Peyer's patch (tissue), 4 donors: Measurements from ENCODE around the gene SYCP2L.

Source experiments
- POLR2A ChIP-seq, 2 donors: fragments of 450-650 bp; IDR thresholded peaks; one replicate each; pipeline ENCODE4 v1.5.1; 2017; ENCODE audit warnings: antibody characterized with exemption in 2 of 2, mild to moderate bottlenecking in 2 of 2, moderate library complexity in 2 of 2
- TF ChIP-seq, protein P1 (sequence below), 6 experiments: fragments of 450-650 bp in 4 of 6; fragments of 200-600 bp in 2 of 6; sonication (generic) in 1 of 6; IDR thresholded peaks; one replicate each; pipeline ENCODE4 v1.5.1; 2017 to 2019; ENCODE audit warnings: antibody characterized with exemption in 6 of 6, mild to moderate bottlenecking in 3 of 6, moderate library complexity in 1 of 6

DNA sequence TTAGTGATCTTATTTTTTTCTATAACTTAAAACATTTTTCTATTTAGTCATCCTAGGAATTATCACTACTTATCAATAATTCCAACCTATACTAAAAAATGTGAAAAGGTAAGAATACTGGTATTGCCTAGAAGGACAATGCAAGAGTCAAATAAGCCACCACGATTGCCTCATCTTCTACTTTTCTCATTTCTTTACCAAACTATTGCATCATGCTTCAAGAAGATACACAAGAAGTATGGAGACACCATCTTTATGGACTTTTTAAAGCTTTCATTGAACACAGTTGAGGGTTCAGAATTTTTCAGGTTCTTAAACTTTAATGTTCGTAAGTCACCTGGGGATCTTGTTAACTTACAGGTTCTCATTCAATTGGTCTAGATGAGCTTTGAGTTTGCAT lies 131.4 kb downstream of the SYCP2L start:
- TF ChIP-seq, protein P1, sequence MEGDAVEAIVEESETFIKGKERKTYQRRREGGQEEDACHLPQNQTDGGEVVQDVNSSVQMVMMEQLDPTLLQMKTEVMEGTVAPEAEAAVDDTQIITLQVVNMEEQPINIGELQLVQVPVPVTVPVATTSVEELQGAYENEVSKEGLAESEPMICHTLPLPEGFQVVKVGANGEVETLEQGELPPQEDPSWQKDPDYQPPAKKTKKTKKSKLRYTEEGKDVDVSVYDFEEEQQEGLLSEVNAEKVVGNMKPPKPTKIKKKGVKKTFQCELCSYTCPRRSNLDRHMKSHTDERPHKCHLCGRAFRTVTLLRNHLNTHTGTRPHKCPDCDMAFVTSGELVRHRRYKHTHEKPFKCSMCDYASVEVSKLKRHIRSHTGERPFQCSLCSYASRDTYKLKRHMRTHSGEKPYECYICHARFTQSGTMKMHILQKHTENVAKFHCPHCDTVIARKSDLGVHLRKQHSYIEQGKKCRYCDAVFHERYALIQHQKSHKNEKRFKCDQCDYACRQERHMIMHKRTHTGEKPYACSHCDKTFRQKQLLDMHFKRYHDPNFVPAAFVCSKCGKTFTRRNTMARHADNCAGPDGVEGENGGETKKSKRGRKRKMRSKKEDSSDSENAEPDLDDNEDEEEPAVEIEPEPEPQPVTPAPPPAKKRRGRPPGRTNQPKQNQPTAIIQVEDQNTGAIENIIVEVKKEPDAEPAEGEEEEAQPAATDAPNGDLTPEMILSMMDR (IDR thresholded peaks at IDR 0.05): no peak
- TF ChIP-seq POLR2A (IDR thresholded peaks at IDR 0.05): no peak
